H1 (cell line): ENCODE data around the gene SLC30A3. TPM values are rescaled to one million over a fixed set of nuclear protein-coding genes. Genes with fewer than 3 reads are reported as not detected.

ENCODE experiments used
- CTCF ChIA-PET: fragments of 300-600 bp; sonication (Branson Sonifier 250); formaldehyde crosslinking; loops from one replicate; lab custom pipeline; 2021; ENCODE audit not compliant: partially characterized antibody; lab: Charles Lee
- POLR2A ChIA-PET: fragments of 300-600 bp; sonication (Branson Sonifier 250); formaldehyde crosslinking; loops from one replicate; lab custom pipeline; 2021; ENCODE audit warnings: inconsistent platforms; ENCODE audit not compliant: partially characterized antibody; lab: Charles Lee
- DNase-seq, 2 experiments: peaks; one replicate each; pipeline versions ENCODE4 v3.0.0 to v3.0.0-alpha.2; 2010 to 2022; ENCODE audit warnings: low spot score in 2 of 2, low read depth in 1 of 2, mixed read lengths in 1 of 2
- FAIRE-seq: peaks from 2 replicates; lab custom pipeline; 2011; peaks lifted over from hg19 to GRCh38; lab: Jason Lieb, UNC
- H2AFZ ChIP-seq: 2 replicates; pipeline ENCODE4 v1.8.1; 2012; ENCODE audit warnings: low read length, inconsistent platforms
- H2AK5ac ChIP-seq: 2 replicates; pipeline ENCODE4 v1.6.1; 2013; ENCODE audit warnings: low read depth, low read length
- H2BK120ac ChIP-seq: replicated peaks from 2 replicates; pipeline ENCODE3; 2013; ENCODE audit warnings: low read depth, low read length, inconsistent platforms
- H2BK12ac ChIP-seq: 2 replicates; pipeline ENCODE4 v1.6.1; 2013; ENCODE audit warnings: low read depth, low read length
- H2BK15ac ChIP-seq: 2 replicates; pipeline ENCODE4 v1.6.1; 2013; ENCODE audit warnings: low read length
- H2BK20ac ChIP-seq: 2 replicates; pipeline ENCODE4 v1.6.1; 2013; ENCODE audit warnings: low read length
- H2BK5ac ChIP-seq: 2 replicates; pipeline ENCODE4 v1.6.1; 2013; ENCODE audit warnings: low read depth, low read length
- H3K14ac ChIP-seq: 2 replicates; pipeline ENCODE4 v1.6.1; 2013; ENCODE audit warnings: inconsistent platforms; ENCODE audit not compliant: insufficient read length
- H3K18ac ChIP-seq: 2 replicates; pipeline ENCODE4 v1.6.1; 2013; ENCODE audit warnings: low read length; ENCODE audit errors: extremely low read depth
- H3K23ac ChIP-seq: 2 replicates; pipeline ENCODE4 v1.6.1; 2013; ENCODE audit warnings: inconsistent platforms; ENCODE audit not compliant: insufficient read length
- H3K23me2 ChIP-seq: 2 replicates; pipeline ENCODE4 v1.6.1; 2013; ENCODE audit warnings: low read depth, low read length
- H3K27ac ChIP-seq: 2 replicates; pipeline ENCODE4 v1.6.1; 2011; ENCODE audit warnings: low read depth, low read length, inconsistent platforms
- H3K27me3 ChIP-seq, 4 experiments: replicated peaks in 1 of 4; 1 replicate in 1 of 4; 2 replicates in 3 of 4; pipeline versions ENCODE4 v1.6.1 to v1.8.1; 2011 to 2013; ENCODE audit warnings: low read length in 3 of 4, mild to moderate bottlenecking in 3 of 4, inconsistent platforms in 2 of 4, mixed read lengths in 2 of 4, moderate library complexity in 1 of 4; ENCODE audit not compliant: control insufficient read depth in 3 of 4, insufficient read depth in 3 of 4; ENCODE audit errors: extremely low read depth in 1 of 4
- H3K36me3 ChIP-seq, 4 experiments: 2 replicates each; pipeline versions ENCODE4 v1.6.1 to v1.8.1; 2011 to 2013; ENCODE audit warnings: mild to moderate bottlenecking in 4 of 4, low read length in 3 of 4, moderate library complexity in 2 of 4, control low read depth in 1 of 4, inconsistent platforms in 1 of 4; ENCODE audit not compliant: insufficient read depth in 4 of 4, control insufficient read depth in 2 of 4
- H3K4ac ChIP-seq: replicated peaks from 2 replicates; pipeline ENCODE3; 2013; ENCODE audit warnings: low read length, low read depth, mixed read lengths, inconsistent platforms; ENCODE audit not compliant: insufficient read length
- H3K4me1 ChIP-seq, 4 experiments: replicated peaks in 1 of 4; 1 replicate in 1 of 4; 2 replicates in 3 of 4; pipeline versions ENCODE4 v1.6.1 to v1.8.1; 2011 to 2013; ENCODE audit warnings: low read length in 3 of 4, inconsistent platforms in 2 of 4, mixed read lengths in 1 of 4; ENCODE audit not compliant: insufficient read depth in 4 of 4, control insufficient read depth in 3 of 4
- H3K4me2 ChIP-seq, 2 experiments: 2 replicates each; pipeline versions ENCODE4 v1.6.1 to v1.8.1; 2011 to 2013; ENCODE audit warnings: low read depth in 2 of 2, low read length in 2 of 2, control low read depth in 1 of 2, inconsistent platforms in 1 of 2, mild to moderate bottlenecking in 1 of 2; ENCODE audit not compliant: insufficient read depth in 1 of 2
- H3K4me3 ChIP-seq, 4 experiments: fragments of 200-600, 300-600 bp in 1 of 4; sonication (generic), shearing (Covaris generic), sonication (Bioruptor Twin) in 1 of 4; 2 replicates each; pipeline versions ENCODE4 v1.5.1 to v1.8.1; 2011 to 2016; ENCODE audit warnings: low read length in 4 of 4, low read depth in 3 of 4, control low read depth in 2 of 4, inconsistent platforms in 2 of 4, mild to moderate bottlenecking in 2 of 4, mixed read lengths in 1 of 4, moderate library complexity in 1 of 4; ENCODE audit not compliant: insufficient read depth in 2 of 4; ENCODE audit errors: extremely low read depth in 1 of 4
- H3K56ac ChIP-seq: replicated peaks from 2 replicates; pipeline ENCODE3; 2013; ENCODE audit warnings: low read depth, mild to moderate bottlenecking, mixed read lengths, low read length, inconsistent platforms; ENCODE audit not compliant: insufficient read length
- H3K79me1 ChIP-seq: 2 replicates; pipeline ENCODE4 v1.6.1; 2013; ENCODE audit warnings: low read depth, low read length, control low read depth
- H3K79me2 ChIP-seq, 2 experiments: 2 replicates each; pipeline versions ENCODE4 v1.6.1 to v1.8.1; 2012 to 2013; ENCODE audit warnings: low read length in 2 of 2, mild to moderate bottlenecking in 2 of 2, inconsistent platforms in 1 of 2; ENCODE audit not compliant: insufficient read depth in 2 of 2, control insufficient read depth in 1 of 2
- H3K9ac ChIP-seq, 4 experiments: replicated peaks in 1 of 4; 1 replicate in 1 of 4; 2 replicates in 3 of 4; pipeline versions ENCODE4 v1.6.1 to v1.8.1; 2011 to 2013; ENCODE audit warnings: low read depth in 3 of 4, low read length in 3 of 4, control low read depth in 2 of 4, mild to moderate bottlenecking in 2 of 4, moderate library complexity in 2 of 4, inconsistent platforms in 1 of 4; ENCODE audit errors: extremely low read depth in 1 of 4
- H3K9me3 ChIP-seq, 2 experiments: 2 replicates each; pipeline versions ENCODE4 v1.6.1 to v1.8.1; 2012 to 2013; ENCODE audit warnings: mild to moderate bottlenecking in 2 of 2, moderate library complexity in 2 of 2, control low read depth in 1 of 2, inconsistent platforms in 1 of 2, low read depth in 1 of 2, low read length in 1 of 2, mixed read lengths in 1 of 2; ENCODE audit not compliant: insufficient read depth in 2 of 2
- H4K20me1 ChIP-seq, 2 experiments: replicated peaks in 1 of 2; 2 replicates each; pipeline versions ENCODE3 to v1.8.1; 2011 to 2013; ENCODE audit warnings: inconsistent platforms in 2 of 2, low read length in 2 of 2, mild to moderate bottlenecking in 1 of 2; ENCODE audit not compliant: insufficient read depth in 2 of 2, control insufficient read depth in 1 of 2
- H4K5ac ChIP-seq: 2 replicates; pipeline ENCODE4 v1.6.1; 2013; ENCODE audit warnings: low read length, low read depth, mixed read lengths, inconsistent platforms; ENCODE audit not compliant: insufficient read length
- H4K8ac ChIP-seq: 2 replicates; pipeline ENCODE4 v1.8.0; 2013; ENCODE audit warnings: mild to moderate bottlenecking, moderate library complexity, low read length, inconsistent platforms; ENCODE audit not compliant: insufficient read depth; ENCODE audit errors: extremely low read depth
- H4K91ac ChIP-seq: replicated peaks from 2 replicates; pipeline ENCODE3; 2013; ENCODE audit warnings: low read length, mixed read lengths, inconsistent platforms; ENCODE audit not compliant: insufficient read length
- ATF3 ChIP-seq: IDR thresholded peaks from 2 replicates; pipeline ENCODE4 v1.6.1; 2011; ENCODE audit warnings: low read depth, mild to moderate bottlenecking, low read length; ENCODE audit not compliant: insufficient read depth
- BACH1 ChIP-seq: IDR thresholded peaks from 2 replicates; pipeline ENCODE4 v1.6.1; 2012; ENCODE audit warnings: low read length, improper control_type of control experiment
- EZH2 ChIP-seq: fragments of 200-600 bp; sonication (generic); IDR thresholded peaks from 2 replicates; pipeline ENCODE4 v1.7.1; 2012; ENCODE audit warnings: low read depth, mild to moderate bottlenecking, moderate library complexity, low read length, inconsistent platforms; ENCODE audit not compliant: severe bottlenecking
- GTF2F1 ChIP-seq: IDR thresholded peaks from 2 replicates; pipeline ENCODE4 v1.6.1; 2012; ENCODE audit warnings: low read depth, low read length, improper control_type of control experiment, borderline replicate concordance
- HDAC2 ChIP-seq, 2 experiments: fragments of 300-600 bp in 1 of 2; sonication (generic) in 1 of 2; IDR thresholded peaks; 2 replicates each; pipeline ENCODE4 v1.6.1; 2011 to 2012; ENCODE audit warnings: low read depth in 2 of 2, low read length in 2 of 2, mild to moderate bottlenecking in 2 of 2, moderate library complexity in 2 of 2, borderline replicate concordance in 1 of 2, inconsistent platforms in 1 of 2
- JUND ChIP-seq: IDR thresholded peaks from 2 replicates; pipeline ENCODE4 v1.6.1; 2011; ENCODE audit warnings: mild to moderate bottlenecking, improper control_type of control experiment, low read length
- KDM5A ChIP-seq: fragments of 200-600 bp; IDR thresholded peaks from 2 replicates; pipeline ENCODE4 v1.7.1; 2012; ENCODE audit warnings: mild to moderate bottlenecking, low read length, inconsistent platforms, mixed read lengths
- RXRA ChIP-seq: IDR thresholded peaks from 2 replicates; pipeline ENCODE4 v1.6.1; 2011; ENCODE audit warnings: low read depth, mild to moderate bottlenecking, low read length, moderate library complexity; ENCODE audit not compliant: insufficient read depth
- SIX5 ChIP-seq: IDR thresholded peaks from 2 replicates; pipeline ENCODE4 v1.6.1; 2011; ENCODE audit warnings: mild to moderate bottlenecking, low read depth, low read length
- SP2 ChIP-seq: IDR thresholded peaks from 2 replicates; pipeline ENCODE4 v1.6.1; 2012; ENCODE audit warnings: mild to moderate bottlenecking, low read length, inconsistent platforms
- WGBS, 2 experiments: shearing (Covaris generic) in 1 of 2; methylation state at CpG; one replicate each; pipeline versions ENCODE4 v1.1.6 to v1.1.7; 2013 to 2015; ENCODE audit warnings: low lambda C conversion rate in 2 of 2, mixed read lengths in 2 of 2, inconsistent platforms in 1 of 2, low coverage in 1 of 2, missing lambda C conversion rate in 1 of 2; ENCODE audit not compliant: insufficient replicate concordance in 2 of 2, insufficient coverage in 1 of 2, insufficient read length in 1 of 2; ENCODE audit errors: extremely low coverage in 1 of 2, missing lambda C conversion rate in 1 of 2; 5-methylcytosine and 5-hydroxymethylcytosine counted together
- polyA plus RNA-seq, 7 experiments: library from polyadenylated mRNA; depleted of rRNA in 3 of 7; stranded (reverse) in 5 of 7; unstranded in 2 of 7; fragments of >200 nt in 5 of 7; fragments of 200-250 nt in 2 of 7; gene quantifications; 1 replicate in 5 of 7; 2 replicates in 1 of 7; 4 replicates in 1 of 7; pipeline versions ENCODE4 v1.2.1 to v1.2.3, GENCODE V29; 2011 to 2013; ENCODE audit warnings: missing spikeins in 2 of 7, mixed read lengths in 2 of 7
- total RNA-seq: library from RNA; stranded (reverse); fragmentation: NEBNext Ultra II Directional; extraction: Animal tissue kit (Norgen Biotek cat#: 25700); gene quantifications from 2 replicates; pipeline ENCODE4 v1.2.1, GENCODE V29; 2021

The SLC30A3 gene
- total and polyA plus RNA-seq, 2 of the 8 experiments (the other 6 are each of a cell fraction or from before 2014, with no cell fraction given): 15.2 to 30.7 TPM

- no peak overlapping the region for H3K14ac ChIP-seq
- no peak overlapping the region for H2AK5ac ChIP-seq
- no peak overlapping the region for H3K23ac ChIP-seq
- no peak overlapping the region for H4K5ac ChIP-seq
- no peak overlapping the region for H3K18ac ChIP-seq
- no peaks in the 10 kb centered on the region for H3K79me1 ChIP-seq
- CTCF ChIA-PET: interaction anchor here (0.8 to 1.7 kb wide), 5 partner anchors 14 to 110 kb away, joined by 3 to 6 read pairs (median 3); no protein-coding TSS in a partner anchor
- peaks cover 0 to 18% of the 10 kb centered on the region in 2 experiments; a peak in 3 of 4 replicates for H3K79me2 ChIP-seq
- FAIRE-seq (no peak), DNase-seq (no peak)
- H3K4me1 ChIP-seq: no peaks in the 10 kb centered on the region; a peak in 2 of 7 replicates
- H3K9ac ChIP-seq: no peak overlapping the region
- no peak overlapping the region; a peak in 1 of 8 replicates for H3K4me3 ChIP-seq
- H2AFZ ChIP-seq: no peak overlapping the region
- H2BK5ac ChIP-seq: no peak overlapping the region; the same call in 1 of the 2 replicates
- no peak overlapping the region for H4K8ac ChIP-seq
- H3K23me2 ChIP-seq: peaks cover 12% of the 10 kb centered on the region
- 89% methylated on average over 4 of the region's 4 CpGs; no CpG with 5 or more reads in 1 of the 2 experiments for WGBS, 2 experiments
- POLR2A ChIA-PET: interaction anchor here (0.7 to 6.8 kb wide), 8 partner anchors 9 to 161 kb away, joined by 3 to 42 read pairs (median 4); partner anchors contain the start of genes CAD and EIF2B4
- no peak overlapping the region for H3K4ac ChIP-seq
- H3K36me3 ChIP-seq: peaks cover 45 to 64% (median 54%) of the 10 kb centered on the region in 4 experiments
- no peaks in the 10 kb centered on the region for H3K9me3 ChIP-seq
- H3K27me3 ChIP-seq: no peaks in the 10 kb centered on the region
- no peak overlapping the region for H4K91ac ChIP-seq
- no peak overlapping the region for H3K56ac ChIP-seq
- H3K27ac ChIP-seq: no peak overlapping the region
- H4K20me1 ChIP-seq: peaks cover 0 to 20% of the 10 kb centered on the region in 2 experiments
- H2BK12ac ChIP-seq: no peak overlapping the region
- H2BK120ac ChIP-seq: no peak overlapping the region
- no peak overlapping the region for H3K4me2 ChIP-seq
- no peak overlapping the region for H2BK15ac ChIP-seq
- H2BK20ac ChIP-seq: no peak overlapping the region
- no peak for TF ChIP-seq RXRA
- no peak for TF ChIP-seq EZH2
- no peak for TF ChIP-seq JUND
- no peak for TF ChIP-seq HDAC2 (IDR thresholded peaks at IDR 0.05; ENCODE audit: borderline replicate concordance in 1 of 2, low read depth in 2 of 2, low read length in 2 of 2)
- TF ChIP-seq BACH1: no peak
- no peak for TF ChIP-seq KDM5A
- no peak for TF ChIP-seq ATF3
- no peak for TF ChIP-seq SIX5
- no peak for TF ChIP-seq SP2
- no peak for TF ChIP-seq GTF2F1
These were observed 54.3 kb downstream of the SLC30A3 start for GRCh38 chr2:27208486-27209050.
